A549 (cell line): ENCODE results near the gene IFNL3.

ENCODE experiments used
- CHD4 ChIP-seq: fragments of 200-600 bp; sonication (generic); IDR thresholded peaks from 2 replicates; pipeline ENCODE4 v1.6.1; 2016; ENCODE audit warnings: antibody characterized with exemption, mild to moderate bottlenecking, borderline replicate concordance
- JUN ChIP-seq, 2 experiments: fragments of >200 bp; sonication (Bioruptor Twin); formaldehyde crosslinking; IDR thresholded peaks; 2 replicates in 1 of 2; 3 replicates in 1 of 2; pipeline ENCODE4 v1.6.1; 2016 to 2017
- KDM1A ChIP-seq: fragments of 200-600 bp; sonication (generic); IDR thresholded peaks from 2 replicates; pipeline ENCODE4 v1.6.1; 2016; ENCODE audit warnings: low read depth, mild to moderate bottlenecking
- MAZ ChIP-seq: fragments of 150-350 bp; IDR thresholded peaks from 2 replicates; pipeline ENCODE4 v1.6.1; 2014; ENCODE audit warnings: antibody characterized with exemption, low read depth, low read length, borderline replicate concordance
- POLR2A ChIP-seq: IDR thresholded peaks from 2 replicates; pipeline ENCODE4 v1.6.1; 2012; ENCODE audit warnings: mild to moderate bottlenecking, low read length
- POLR2AphosphoS2 ChIP-seq: conservative IDR thresholded peaks from 2 replicates; pipeline ENCODE4 v1.6.1; 2012; ENCODE audit warnings: low read length, improper control_type of control experiment, inconsistent platforms
- TF ChIP-seq, protein P1 (sequence below): fragments of >200 bp; sonication (Bioruptor Twin); formaldehyde crosslinking; IDR thresholded peaks from 3 replicates; pipeline ENCODE4 v1.5.1; 2016
- TF ChIP-seq, protein P2 (sequence below): IDR thresholded peaks from 2 replicates; pipeline ENCODE4 v1.6.1; 2012
- TF ChIP-seq, protein P3 (sequence below): fragments of 450-650 bp; IDR thresholded peaks from 2 replicates; pipeline ENCODE4 v1.6.1; 2014; ENCODE audit warnings: antibody characterized with exemption
- TF ChIP-seq, protein P4 (sequence below): fragments of 200-600 bp; sonication (generic); IDR thresholded peaks from 2 replicates; pipeline ENCODE4 v1.6.1; 2016; ENCODE audit warnings: antibody characterized with exemption, mild to moderate bottlenecking, moderate library complexity
- TF ChIP-seq, protein P5 (sequence below): fragments of >200 bp; sonication (Bioruptor Twin); formaldehyde crosslinking; IDR thresholded peaks from 2 replicates; pipeline ENCODE4 v1.6.1; 2016
- TF ChIP-seq, protein P6 (sequence below): fragments of 150-350 bp; IDR thresholded peaks from 2 replicates; pipeline ENCODE4 v1.6.1; 2014; ENCODE audit warnings: low read depth, mild to moderate bottlenecking, low read length

DNA sequence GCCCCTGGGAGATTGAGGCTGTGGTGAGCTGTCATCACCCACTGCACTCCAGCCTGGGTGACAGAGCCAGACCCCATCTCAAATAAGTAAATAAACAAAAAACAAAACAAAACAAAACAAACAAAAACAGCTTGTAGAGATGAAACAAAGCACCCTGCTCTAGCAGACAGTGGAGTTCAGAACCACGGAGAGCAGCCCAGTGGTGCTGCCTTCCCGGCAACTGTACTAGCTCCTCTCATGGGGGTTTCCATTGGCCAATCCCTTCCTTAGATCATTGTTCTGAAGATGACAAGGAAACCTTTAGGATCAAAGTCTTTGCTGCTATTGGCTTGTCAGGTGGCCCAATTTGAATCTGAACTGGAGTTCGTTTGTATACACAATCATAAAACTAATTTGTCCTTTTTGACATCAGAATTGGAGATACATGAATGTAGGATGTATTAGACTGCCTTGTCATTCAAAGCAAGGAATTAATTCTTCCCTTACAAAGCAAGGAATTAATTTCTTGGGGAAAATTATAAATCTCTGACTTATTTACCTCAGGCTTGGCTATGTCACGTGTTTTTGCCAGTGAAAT lies 21.0 kb downstream of the IFNL3 start:
- TF ChIP-seq, protein P1, sequence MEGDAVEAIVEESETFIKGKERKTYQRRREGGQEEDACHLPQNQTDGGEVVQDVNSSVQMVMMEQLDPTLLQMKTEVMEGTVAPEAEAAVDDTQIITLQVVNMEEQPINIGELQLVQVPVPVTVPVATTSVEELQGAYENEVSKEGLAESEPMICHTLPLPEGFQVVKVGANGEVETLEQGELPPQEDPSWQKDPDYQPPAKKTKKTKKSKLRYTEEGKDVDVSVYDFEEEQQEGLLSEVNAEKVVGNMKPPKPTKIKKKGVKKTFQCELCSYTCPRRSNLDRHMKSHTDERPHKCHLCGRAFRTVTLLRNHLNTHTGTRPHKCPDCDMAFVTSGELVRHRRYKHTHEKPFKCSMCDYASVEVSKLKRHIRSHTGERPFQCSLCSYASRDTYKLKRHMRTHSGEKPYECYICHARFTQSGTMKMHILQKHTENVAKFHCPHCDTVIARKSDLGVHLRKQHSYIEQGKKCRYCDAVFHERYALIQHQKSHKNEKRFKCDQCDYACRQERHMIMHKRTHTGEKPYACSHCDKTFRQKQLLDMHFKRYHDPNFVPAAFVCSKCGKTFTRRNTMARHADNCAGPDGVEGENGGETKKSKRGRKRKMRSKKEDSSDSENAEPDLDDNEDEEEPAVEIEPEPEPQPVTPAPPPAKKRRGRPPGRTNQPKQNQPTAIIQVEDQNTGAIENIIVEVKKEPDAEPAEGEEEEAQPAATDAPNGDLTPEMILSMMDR: no peak
- TF ChIP-seq POLR2A (no peak), KDM1A (no peak), JUN (IDR thresholded peaks at IDR 0.05) (no peak), MAZ (no peak), CHD4 (no peak), POLR2AphosphoS2 (no peak)
- TF ChIP-seq, protein P2, sequence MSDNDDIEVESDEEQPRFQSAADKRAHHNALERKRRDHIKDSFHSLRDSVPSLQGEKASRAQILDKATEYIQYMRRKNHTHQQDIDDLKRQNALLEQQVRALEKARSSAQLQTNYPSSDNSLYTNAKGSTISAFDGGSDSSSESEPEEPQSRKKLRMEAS: no peak
- TF ChIP-seq, protein P3, sequence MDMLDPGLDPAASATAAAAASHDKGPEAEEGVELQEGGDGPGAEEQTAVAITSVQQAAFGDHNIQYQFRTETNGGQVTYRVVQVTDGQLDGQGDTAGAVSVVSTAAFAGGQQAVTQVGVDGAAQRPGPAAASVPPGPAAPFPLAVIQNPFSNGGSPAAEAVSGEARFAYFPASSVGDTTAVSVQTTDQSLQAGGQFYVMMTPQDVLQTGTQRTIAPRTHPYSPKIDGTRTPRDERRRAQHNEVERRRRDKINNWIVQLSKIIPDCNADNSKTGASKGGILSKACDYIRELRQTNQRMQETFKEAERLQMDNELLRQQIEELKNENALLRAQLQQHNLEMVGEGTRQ: no peak
- TF ChIP-seq, protein P4, sequence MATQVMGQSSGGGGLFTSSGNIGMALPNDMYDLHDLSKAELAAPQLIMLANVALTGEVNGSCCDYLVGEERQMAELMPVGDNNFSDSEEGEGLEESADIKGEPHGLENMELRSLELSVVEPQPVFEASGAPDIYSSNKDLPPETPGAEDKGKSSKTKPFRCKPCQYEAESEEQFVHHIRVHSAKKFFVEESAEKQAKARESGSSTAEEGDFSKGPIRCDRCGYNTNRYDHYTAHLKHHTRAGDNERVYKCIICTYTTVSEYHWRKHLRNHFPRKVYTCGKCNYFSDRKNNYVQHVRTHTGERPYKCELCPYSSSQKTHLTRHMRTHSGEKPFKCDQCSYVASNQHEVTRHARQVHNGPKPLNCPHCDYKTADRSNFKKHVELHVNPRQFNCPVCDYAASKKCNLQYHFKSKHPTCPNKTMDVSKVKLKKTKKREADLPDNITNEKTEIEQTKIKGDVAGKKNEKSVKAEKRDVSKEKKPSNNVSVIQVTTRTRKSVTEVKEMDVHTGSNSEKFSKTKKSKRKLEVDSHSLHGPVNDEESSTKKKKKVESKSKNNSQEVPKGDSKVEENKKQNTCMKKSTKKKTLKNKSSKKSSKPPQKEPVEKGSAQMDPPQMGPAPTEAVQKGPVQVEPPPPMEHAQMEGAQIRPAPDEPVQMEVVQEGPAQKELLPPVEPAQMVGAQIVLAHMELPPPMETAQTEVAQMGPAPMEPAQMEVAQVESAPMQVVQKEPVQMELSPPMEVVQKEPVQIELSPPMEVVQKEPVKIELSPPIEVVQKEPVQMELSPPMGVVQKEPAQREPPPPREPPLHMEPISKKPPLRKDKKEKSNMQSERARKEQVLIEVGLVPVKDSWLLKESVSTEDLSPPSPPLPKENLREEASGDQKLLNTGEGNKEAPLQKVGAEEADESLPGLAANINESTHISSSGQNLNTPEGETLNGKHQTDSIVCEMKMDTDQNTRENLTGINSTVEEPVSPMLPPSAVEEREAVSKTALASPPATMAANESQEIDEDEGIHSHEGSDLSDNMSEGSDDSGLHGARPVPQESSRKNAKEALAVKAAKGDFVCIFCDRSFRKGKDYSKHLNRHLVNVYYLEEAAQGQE: peak; percentile 97
- TF ChIP-seq, protein P5, sequence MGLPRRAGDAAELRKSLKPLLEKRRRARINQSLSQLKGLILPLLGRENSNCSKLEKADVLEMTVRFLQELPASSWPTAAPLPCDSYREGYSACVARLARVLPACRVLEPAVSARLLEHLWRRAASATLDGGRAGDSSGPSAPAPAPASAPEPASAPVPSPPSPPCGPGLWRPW: no peak
- TF ChIP-seq, protein P6, sequence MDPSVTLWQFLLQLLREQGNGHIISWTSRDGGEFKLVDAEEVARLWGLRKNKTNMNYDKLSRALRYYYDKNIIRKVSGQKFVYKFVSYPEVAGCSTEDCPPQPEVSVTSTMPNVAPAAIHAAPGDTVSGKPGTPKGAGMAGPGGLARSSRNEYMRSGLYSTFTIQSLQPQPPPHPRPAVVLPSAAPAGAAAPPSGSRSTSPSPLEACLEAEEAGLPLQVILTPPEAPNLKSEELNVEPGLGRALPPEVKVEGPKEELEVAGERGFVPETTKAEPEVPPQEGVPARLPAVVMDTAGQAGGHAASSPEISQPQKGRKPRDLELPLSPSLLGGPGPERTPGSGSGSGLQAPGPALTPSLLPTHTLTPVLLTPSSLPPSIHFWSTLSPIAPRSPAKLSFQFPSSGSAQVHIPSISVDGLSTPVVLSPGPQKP: no peak
